Islet precursor cell (in vitro differentiated cells): ENCODE measurements around the gene HOXD9.
A peak's percentile ranks its signal among the peaks of the same experiment; 100 is the strongest.

Experiments used
- DNase-seq: peaks from one replicate; pipeline ENCODE4 v3.0.0-alpha.2; 2018

HOXD9 gene

GRCh38 chr2:176140513-176141317 lies 18.2 kb downstream of the HOXD9 start:
- peak; percentile 89 for DNase-seq

- DNase-seq: no peak
Measured at GRCh38 chr2:176142281-176142680, 19.8 kb downstream of the HOXD9 start.

- no peak for DNase-seq
Measured at GRCh38 chr2:176145085-176145969, 22.8 kb downstream of the HOXD9 start.

GRCh38 chr2:176146101-176146500 lies 23.6 kb downstream of the HOXD9 start:
- DNase-seq: no peak

GRCh38 chr2:176146645-176147044 lies 24.1 kb downstream of the HOXD9 start:
- DNase-seq: no peak

GRCh38 chr2:176147210-176147799 lies 24.8 kb downstream of the HOXD9 start:
- DNase-seq: no peak

- no peak for DNase-seq
Measured at GRCh38 chr2:176147800-176148496, 25.4 kb downstream of the HOXD9 start.

- no peak for DNase-seq
Measured at GRCh38 chr2:176148751-176149421, 26.4 kb downstream of the HOXD9 start.

- DNase-seq: peak; percentile 57
Measured at GRCh38 chr2:176149481-176149938, 27.0 kb downstream of the HOXD9 start.

- no peak for DNase-seq
Measured at GRCh38 chr2:176149939-176150583, 27.5 kb downstream of the HOXD9 start.

GRCh38 chr2:176150584-176151441 lies 28.3 kb downstream of the HOXD9 start:
- DNase-seq: no peak

- peak; percentile 58 for DNase-seq
Measured at GRCh38 chr2:176151442-176152287, 29.1 kb downstream of the HOXD9 start, which contains the start of gene HOXD4. HOXD4 (plus strand) TSS chr2:176151550; CDS start chr2:176151634, 84 bp downstream.

GRCh38 chr2:176152350-176153181 lies 30.0 kb downstream of the HOXD9 start:
- no peak for DNase-seq

GRCh38 chr2:176154576-176155252 lies 32.2 kb downstream of the HOXD9 start:
- DNase-seq: no peak

GRCh38 chr2:176155356-176156044 lies 33.0 kb downstream of the HOXD9 start:
- no peak for DNase-seq

- peak; percentile 37 for DNase-seq
Measured at GRCh38 chr2:176156301-176156806, 33.8 kb downstream of the HOXD9 start.
